HG03135 (cell line): ENCODE results near the gene TBCC.

ENCODE experiments used
- ATAC-seq: cut with Tn5 transposase; IDR thresholded peaks from one replicate; pipeline ENCODE4 v1.9.1; 2021; ENCODE audit warnings: mild to moderate bottlenecking, moderate library complexity; ENCODE audit not compliant: unreplicated experiment

TBCC gene

DNA sequence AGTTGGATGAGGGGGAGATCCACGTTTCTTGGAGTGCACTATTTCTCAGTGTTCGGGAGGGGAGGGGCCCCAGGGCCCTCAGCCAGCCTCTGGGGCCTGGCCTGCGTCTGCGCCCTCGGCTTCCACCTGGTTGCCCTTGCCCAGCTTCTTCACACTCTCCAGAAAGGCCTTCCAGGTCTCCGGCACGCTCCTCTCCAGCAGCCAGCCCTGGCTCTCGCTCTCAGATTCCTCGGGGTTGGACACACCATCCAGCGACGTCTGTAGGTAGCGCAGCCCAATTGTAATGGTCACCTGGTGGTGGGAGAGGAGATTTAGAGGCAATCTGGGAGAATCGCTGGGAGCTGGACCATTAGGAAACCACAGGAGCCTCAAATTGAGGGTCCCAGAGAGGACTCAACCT is 47.7 kb downstream of the TBCC start:
- no peak for ATAC-seq

DNA sequence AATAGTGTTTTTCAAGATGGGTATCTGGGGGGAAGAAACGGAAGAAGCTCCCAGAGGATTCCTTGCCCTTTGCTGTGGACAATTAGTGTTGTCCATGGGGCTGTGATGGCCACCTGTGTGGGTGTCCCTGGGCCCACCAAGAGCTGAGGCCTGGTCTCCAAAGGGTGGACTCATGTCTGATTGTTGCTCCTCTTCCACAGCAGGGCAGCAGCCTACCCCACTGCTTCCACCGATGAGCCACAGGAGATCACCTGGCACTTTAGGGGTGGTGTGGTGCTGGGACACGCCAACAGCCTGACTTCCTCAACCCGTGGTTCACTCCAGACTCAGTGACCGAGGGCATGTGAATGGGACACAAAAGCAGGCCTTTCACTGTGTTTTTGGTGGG is 48.6 kb downstream of the TBCC start:
- ATAC-seq, result no peak

DNA sequence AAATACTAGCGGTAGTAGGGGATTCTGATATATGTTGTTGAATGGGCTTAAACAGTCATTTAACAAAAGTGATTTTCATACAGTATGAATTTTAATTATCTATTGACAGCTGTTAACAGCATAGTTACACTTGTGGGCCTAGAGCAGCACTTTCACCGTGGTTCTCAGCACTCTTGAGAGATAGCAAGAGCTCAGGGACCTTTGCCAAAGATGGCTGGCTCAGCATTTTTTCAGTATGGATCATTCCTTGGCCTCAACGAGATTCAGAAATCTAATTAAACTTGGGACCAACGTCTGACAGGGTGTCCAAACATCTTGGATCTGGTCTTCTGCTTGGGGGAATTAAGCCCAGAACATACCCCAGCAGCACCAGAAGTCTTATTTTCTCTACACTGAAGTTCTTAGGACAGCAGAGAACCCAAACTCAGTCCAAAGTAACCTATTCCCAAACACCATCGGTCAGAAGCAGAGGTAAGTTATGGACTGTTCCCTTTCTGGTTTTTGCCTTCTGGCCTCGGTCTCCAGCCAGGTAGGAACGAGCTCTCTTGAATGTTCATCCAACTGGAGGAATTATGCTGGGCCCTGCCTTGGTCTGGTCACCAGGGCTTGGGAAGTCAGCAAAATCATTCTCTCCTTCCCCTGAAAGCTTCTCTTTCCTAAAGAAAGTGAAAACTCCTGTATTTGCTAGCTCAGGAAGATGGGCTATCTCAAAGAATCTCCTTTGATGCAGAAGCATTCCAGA is 49.2 kb downstream of the TBCC start:
- no peak for ATAC-seq

DNA sequence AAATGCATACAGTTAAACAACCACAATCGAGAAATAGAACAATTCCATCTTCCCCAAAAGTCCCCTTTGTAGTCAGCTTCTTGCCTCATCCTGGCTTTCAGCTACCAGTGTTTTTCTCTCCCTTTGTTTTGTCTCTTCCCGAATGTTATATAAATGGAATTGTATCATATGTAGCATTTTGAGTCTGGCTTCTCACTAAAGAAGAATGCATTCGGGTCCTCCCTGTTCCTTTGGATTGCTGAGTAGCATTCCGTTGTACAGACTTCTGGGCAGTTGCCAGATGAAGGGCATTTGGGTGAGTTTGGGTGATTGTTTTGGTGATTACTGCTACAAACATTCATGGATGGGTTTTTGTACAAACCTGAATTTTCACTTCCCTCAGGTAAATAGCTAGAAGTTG is 51.3 kb downstream of the TBCC start:
- no peak for ATAC-seq
